ENCODE data around the gene STARD7.

The STARD7 gene

GRCh38 chr2:96184989-96185388, 23.6 kb downstream of the STARD7 start:
- Histone ChIP-seq H3K36me3 (ENCODE audit: control insufficient read depth in 2 of 2, insufficient read depth in 2 of 2, low read length in 2 of 2) (peaks cover 24 to 40% of the 10 kb centered on the region in 2 donors), H3K4me1 (ENCODE audit: control insufficient read depth in 2 of 2, insufficient read depth in 2 of 2, low read length in 2 of 2) (no peaks in the 10 kb centered on the region), H3K9me3 (ENCODE audit: control insufficient read depth in 2 of 2, low read length in 2 of 2) (no peaks in the 10 kb centered on the region), H3K27ac (ENCODE audit: low read depth in 2 of 2, low read length in 2 of 2) (no peak overlapping the region), H3K4me3 (ENCODE audit: low read length in 2 of 2) (no peak overlapping the region), H3K9ac (ENCODE audit: low read depth in 1 of 2, low read length in 2 of 2) (no peak overlapping the region), H3K27me3 (ENCODE audit: control insufficient read depth in 2 of 2, insufficient read depth in 2 of 2, low read length in 2 of 2) (no peaks in the 10 kb centered on the region)

- Histone ChIP-seq H3K9ac (ENCODE audit: low read depth in 1 of 2, low read length in 2 of 2) (no peak overlapping the region), H3K27ac (ENCODE audit: low read depth in 2 of 2, low read length in 2 of 2) (no peak overlapping the region), H3K27me3 (ENCODE audit: control insufficient read depth in 2 of 2, insufficient read depth in 2 of 2, low read length in 2 of 2) (no peaks in the 10 kb centered on the region), H3K36me3 (ENCODE audit: control insufficient read depth in 2 of 2, insufficient read depth in 2 of 2, low read length in 2 of 2) (peaks cover 22 to 38% of the 10 kb centered on the region in 2 donors), H3K9me3 (ENCODE audit: control insufficient read depth in 2 of 2, low read length in 2 of 2) (no peaks in the 10 kb centered on the region), H3K4me3 (ENCODE audit: low read length in 2 of 2) (no peak overlapping the region), H3K4me1 (ENCODE audit: control insufficient read depth in 2 of 2, insufficient read depth in 2 of 2, low read length in 2 of 2) (no peaks in the 10 kb centered on the region)
Observed at GRCh38 chr2:96184188-96184587, 24.4 kb downstream of the STARD7 start.

GRCh38 chr2:96181529-96181928, 27.1 kb downstream of the STARD7 start:
- H3K27ac ChIP-seq (ENCODE audit: low read depth in 2 of 2, low read length in 2 of 2) = no peak overlapping the region
- no peaks in the 10 kb centered on the region for H3K9me3 ChIP-seq (ENCODE audit: control insufficient read depth in 2 of 2, low read length in 2 of 2)
- H3K9ac ChIP-seq (ENCODE audit: low read depth in 1 of 2, low read length in 2 of 2) = no peak overlapping the region
- H3K4me3 ChIP-seq (ENCODE audit: low read length in 2 of 2) = no peak overlapping the region
- peaks cover 11 to 25% of the 10 kb centered on the region in 2 donors for H3K36me3 ChIP-seq (ENCODE audit: control insufficient read depth in 2 of 2, insufficient read depth in 2 of 2, low read length in 2 of 2)
- H3K27me3 ChIP-seq (ENCODE audit: control insufficient read depth in 2 of 2, insufficient read depth in 2 of 2, low read length in 2 of 2) = no peaks in the 10 kb centered on the region
- H3K4me1 ChIP-seq (ENCODE audit: control insufficient read depth in 2 of 2, insufficient read depth in 2 of 2, low read length in 2 of 2) = no peaks in the 10 kb centered on the region

- Histone ChIP-seq H3K36me3 (ENCODE audit: control insufficient read depth in 2 of 2, insufficient read depth in 2 of 2, low read length in 2 of 2) (peaks cover 4 to 15% of the 10 kb centered on the region in 2 donors), H3K9ac (ENCODE audit: low read depth in 1 of 2, low read length in 2 of 2) (no peak overlapping the region), H3K27ac (ENCODE audit: low read depth in 2 of 2, low read length in 2 of 2) (no peak overlapping the region), H3K9me3 (ENCODE audit: control insufficient read depth in 2 of 2, low read length in 2 of 2) (no peaks in the 10 kb centered on the region), H3K4me1 (ENCODE audit: control insufficient read depth in 2 of 2, insufficient read depth in 2 of 2, low read length in 2 of 2) (no peaks in the 10 kb centered on the region), H3K4me3 (ENCODE audit: low read length in 2 of 2) (no peak overlapping the region), H3K27me3 (ENCODE audit: control insufficient read depth in 2 of 2, insufficient read depth in 2 of 2, low read length in 2 of 2) (no peaks in the 10 kb centered on the region)
Observed at GRCh38 chr2:96180521-96180920, 28.1 kb downstream of the STARD7 start.

GRCh38 chr2:96180002-96180401, 28.6 kb downstream of the STARD7 start:
- H3K27me3 ChIP-seq (ENCODE audit: control insufficient read depth in 2 of 2, insufficient read depth in 2 of 2, low read length in 2 of 2) = no peaks in the 10 kb centered on the region
- no peak overlapping the region for H3K27ac ChIP-seq (ENCODE audit: low read depth in 2 of 2, low read length in 2 of 2)
- peaks cover 4 to 10% of the 10 kb centered on the region in 2 donors for H3K36me3 ChIP-seq (ENCODE audit: control insufficient read depth in 2 of 2, insufficient read depth in 2 of 2, low read length in 2 of 2)
- no peaks in the 10 kb centered on the region for H3K9me3 ChIP-seq (ENCODE audit: control insufficient read depth in 2 of 2, low read length in 2 of 2)
- H3K4me3 ChIP-seq (ENCODE audit: low read length in 2 of 2) = no peak overlapping the region
- no peak overlapping the region for H3K9ac ChIP-seq (ENCODE audit: low read depth in 1 of 2, low read length in 2 of 2)
- no peaks in the 10 kb centered on the region for H3K4me1 ChIP-seq (ENCODE audit: control insufficient read depth in 2 of 2, insufficient read depth in 2 of 2, low read length in 2 of 2)

GRCh38 chr2:96176661-96177060, 32.0 kb downstream of the STARD7 start:
- no peaks in the 10 kb centered on the region for H3K27me3 ChIP-seq (ENCODE audit: control insufficient read depth in 2 of 2, insufficient read depth in 2 of 2, low read length in 2 of 2)
- H3K9ac ChIP-seq (ENCODE audit: low read depth in 1 of 2, low read length in 2 of 2) = no peak overlapping the region
- no peak overlapping the region for H3K4me3 ChIP-seq (ENCODE audit: low read length in 2 of 2)
- H3K27ac ChIP-seq (ENCODE audit: low read depth in 2 of 2, low read length in 2 of 2) = no peak overlapping the region
- H3K36me3 ChIP-seq (ENCODE audit: control insufficient read depth in 2 of 2, insufficient read depth in 2 of 2, low read length in 2 of 2) = no peaks in the 10 kb centered on the region
- no peaks in the 10 kb centered on the region for H3K9me3 ChIP-seq (ENCODE audit: control insufficient read depth in 2 of 2, low read length in 2 of 2)
- no peaks in the 10 kb centered on the region for H3K4me1 ChIP-seq (ENCODE audit: control insufficient read depth in 2 of 2, insufficient read depth in 2 of 2, low read length in 2 of 2)

- no peaks in the 10 kb centered on the region for H3K9me3 ChIP-seq (ENCODE audit: control insufficient read depth in 2 of 2, low read length in 2 of 2)
- no peaks in the 10 kb centered on the region for H3K36me3 ChIP-seq (ENCODE audit: control insufficient read depth in 2 of 2, insufficient read depth in 2 of 2, low read length in 2 of 2)
- no peak overlapping the region for H3K9ac ChIP-seq (ENCODE audit: low read depth in 1 of 2, low read length in 2 of 2)
- H3K4me1 ChIP-seq (ENCODE audit: control insufficient read depth in 2 of 2, insufficient read depth in 2 of 2, low read length in 2 of 2) = no peaks in the 10 kb centered on the region
- no peaks in the 10 kb centered on the region for H3K27me3 ChIP-seq (ENCODE audit: control insufficient read depth in 2 of 2, insufficient read depth in 2 of 2, low read length in 2 of 2)
- H3K27ac ChIP-seq (ENCODE audit: low read depth in 2 of 2, low read length in 2 of 2) = no peak overlapping the region
- no peak overlapping the region for H3K4me3 ChIP-seq (ENCODE audit: low read length in 2 of 2)
Observed at GRCh38 chr2:96175951-96176350, 32.7 kb downstream of the STARD7 start.

GRCh38 chr2:96174251-96175144, 34.1 kb downstream of the STARD7 start:
- Histone ChIP-seq H3K27ac (ENCODE audit: low read depth in 2 of 2, low read length in 2 of 2) (no peak overlapping the region), H3K4me1 (ENCODE audit: control insufficient read depth in 2 of 2, insufficient read depth in 2 of 2, low read length in 2 of 2) (no peaks in the 10 kb centered on the region)

GRCh38 chr2:96171831-96172230, 36.8 kb downstream of the STARD7 start:
- H3K4me3 ChIP-seq (ENCODE audit: low read length in 2 of 2) = no peak overlapping the region
- H3K4me1 ChIP-seq (ENCODE audit: control insufficient read depth in 2 of 2, insufficient read depth in 2 of 2, low read length in 2 of 2) = peaks cover 0 to 2% of the 10 kb centered on the region in 2 donors
- H3K9me3 ChIP-seq (ENCODE audit: control insufficient read depth in 2 of 2, low read length in 2 of 2) = peaks cover 0 to 2% of the 10 kb centered on the region in 2 donors
- H3K27ac ChIP-seq (ENCODE audit: low read depth in 2 of 2, low read length in 2 of 2) = no peak overlapping the region
- no peaks in the 10 kb centered on the region for H3K27me3 ChIP-seq (ENCODE audit: control insufficient read depth in 2 of 2, insufficient read depth in 2 of 2, low read length in 2 of 2)
- H3K9ac ChIP-seq (ENCODE audit: low read depth in 1 of 2, low read length in 2 of 2) = no peak overlapping the region
- no peaks in the 10 kb centered on the region for H3K36me3 ChIP-seq (ENCODE audit: control insufficient read depth in 2 of 2, insufficient read depth in 2 of 2, low read length in 2 of 2)

More at GRCh38 chr2:96174251-96175144, 34.1 kb downstream of the STARD7 start:
- Histone ChIP-seq H3K9ac (ENCODE audit: low read depth in 1 of 2, low read length in 2 of 2) (no peak overlapping the region), H3K27me3 (ENCODE audit: control insufficient read depth in 2 of 2, insufficient read depth in 2 of 2, low read length in 2 of 2) (no peaks in the 10 kb centered on the region), H3K9me3 (ENCODE audit: control insufficient read depth in 2 of 2, low read length in 2 of 2) (peaks cover 0 to 2% of the 10 kb centered on the region in 2 donors), H3K36me3 (ENCODE audit: control insufficient read depth in 2 of 2, insufficient read depth in 2 of 2, low read length in 2 of 2) (no peaks in the 10 kb centered on the region), H3K4me3 (ENCODE audit: low read length in 2 of 2) (no peak overlapping the region)

GRCh38 chr2:96170626-96171025, 38.0 kb downstream of the STARD7 start:
- H3K4me1 ChIP-seq (ENCODE audit: control insufficient read depth in 2 of 2, insufficient read depth in 2 of 2, low read length in 2 of 2) = peaks cover 0 to 2% of the 10 kb centered on the region in 2 donors
- no peaks in the 10 kb centered on the region for H3K27me3 ChIP-seq (ENCODE audit: control insufficient read depth in 2 of 2, insufficient read depth in 2 of 2, low read length in 2 of 2)
- H3K9me3 ChIP-seq (ENCODE audit: control insufficient read depth in 2 of 2, low read length in 2 of 2) = peaks cover 0 to 2% of the 10 kb centered on the region in 2 donors
- no peak overlapping the region for H3K4me3 ChIP-seq (ENCODE audit: low read length in 2 of 2)
- H3K9ac ChIP-seq (ENCODE audit: low read depth in 1 of 2, low read length in 2 of 2) = no peak overlapping the region
- no peaks in the 10 kb centered on the region for H3K36me3 ChIP-seq (ENCODE audit: control insufficient read depth in 2 of 2, insufficient read depth in 2 of 2, low read length in 2 of 2)
- no peak overlapping the region for H3K27ac ChIP-seq (ENCODE audit: low read depth in 2 of 2, low read length in 2 of 2)

Data from mucosa of rectum (tissue), 2 donors.